ENCODE measurements around the gene SELENOS.
"Not testable (repeated sequence)": the region's sequence is repeated elsewhere in the genome, so short reads cannot be mapped to it uniquely, and the experiment has no call there.

The SELENOS gene

GRCh38 chr15:101309436-101310160, 32.3 kb upstream of the SELENOS start:
- DNase-seq: no peak

- DNase-seq: no peak
These were observed 31.5 kb upstream of the SELENOS start for GRCh38 chr15:101308604-101309435.

DNA sequence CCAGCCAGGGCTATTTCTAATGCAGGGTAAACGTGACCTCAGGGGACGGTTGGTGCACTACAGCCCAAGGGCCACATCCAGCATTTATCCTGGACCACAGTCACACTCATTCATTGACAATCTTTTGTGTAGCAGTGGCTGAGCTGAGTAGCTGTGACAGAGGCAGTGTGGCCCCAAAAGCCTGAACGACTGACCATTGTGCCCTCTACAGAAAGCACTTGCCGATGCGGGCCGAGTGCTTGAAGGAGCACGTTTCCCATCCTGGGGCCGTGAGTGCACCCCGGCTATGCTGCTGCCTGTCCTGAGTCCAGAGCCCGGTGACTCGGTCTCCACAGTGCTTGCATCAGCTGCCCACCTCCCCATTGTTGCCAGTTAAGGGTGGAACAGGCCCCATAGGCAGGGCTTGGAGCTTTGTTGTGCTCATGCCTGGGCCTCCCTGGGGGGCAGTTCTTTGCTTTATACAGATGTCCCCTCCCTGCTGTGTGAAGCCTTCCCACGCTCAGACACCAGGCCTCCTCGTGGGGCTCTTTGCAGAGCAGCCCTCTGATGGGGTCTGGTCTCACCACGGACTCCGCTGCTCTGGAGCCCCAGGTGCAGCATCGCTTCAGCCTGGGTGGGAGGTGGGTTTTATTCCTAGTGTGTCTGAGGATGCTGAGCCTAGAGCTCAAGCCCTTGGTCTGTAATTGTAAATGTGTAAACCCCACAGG, 30.8 kb upstream of the SELENOS start:
- no peak for DNase-seq

DNA sequence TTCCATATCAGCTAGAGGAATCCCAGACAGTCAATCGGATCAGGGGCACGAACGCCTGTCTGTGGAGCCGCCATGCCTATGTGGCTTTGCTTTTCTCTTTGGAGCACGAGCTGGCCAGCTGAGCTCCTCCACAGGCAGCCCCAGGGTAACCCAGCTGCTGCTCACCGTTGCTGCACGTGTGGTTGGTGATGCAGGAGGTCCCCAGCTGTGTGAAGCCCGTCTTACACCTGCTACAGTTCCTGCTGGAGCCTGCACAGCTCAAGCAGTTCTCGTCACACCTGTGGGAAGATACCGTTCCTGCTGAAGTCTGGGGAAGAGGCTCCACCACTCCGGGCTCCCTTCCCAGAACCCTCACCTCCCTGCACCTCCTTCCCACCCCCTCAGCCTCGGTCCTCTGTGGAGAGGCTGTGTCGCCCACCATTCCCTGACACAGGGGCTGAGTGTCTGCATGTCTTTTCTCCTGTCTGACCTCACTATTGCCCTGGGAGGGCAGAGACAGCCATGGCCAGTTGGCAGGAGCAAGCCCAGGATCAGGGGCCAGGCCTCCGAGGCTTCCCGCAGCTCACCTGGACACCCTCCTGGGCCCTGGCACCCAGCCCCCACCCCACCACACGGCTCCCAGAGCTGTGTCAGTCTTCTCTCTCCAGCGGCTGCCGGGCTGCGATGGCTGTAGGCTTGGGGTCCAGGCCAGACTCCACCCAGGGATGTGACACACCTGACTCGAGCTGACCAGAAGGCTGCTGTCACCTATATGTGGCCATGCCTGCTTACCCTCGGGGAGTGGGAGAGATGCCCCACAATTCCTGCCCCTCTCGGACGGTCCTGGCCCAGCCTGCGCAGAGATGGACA, 30.0 kb upstream of the SELENOS start:
- DNase-seq: no peak

GRCh38 chr15:101306341-101307047, 29.2 kb upstream of the SELENOS start:
- DNase-seq: no peak

GRCh38 chr15:101305820-101306255, 28.6 kb upstream of the SELENOS start:
- DNase-seq: no peak

GRCh38 chr15:101303408-101303807, 26.1 kb upstream of the SELENOS start:
- no peak for DNase-seq

GRCh38 chr15:101296418-101297405, 19.4 kb upstream of the SELENOS start:
- no peak for DNase-seq

DNA sequence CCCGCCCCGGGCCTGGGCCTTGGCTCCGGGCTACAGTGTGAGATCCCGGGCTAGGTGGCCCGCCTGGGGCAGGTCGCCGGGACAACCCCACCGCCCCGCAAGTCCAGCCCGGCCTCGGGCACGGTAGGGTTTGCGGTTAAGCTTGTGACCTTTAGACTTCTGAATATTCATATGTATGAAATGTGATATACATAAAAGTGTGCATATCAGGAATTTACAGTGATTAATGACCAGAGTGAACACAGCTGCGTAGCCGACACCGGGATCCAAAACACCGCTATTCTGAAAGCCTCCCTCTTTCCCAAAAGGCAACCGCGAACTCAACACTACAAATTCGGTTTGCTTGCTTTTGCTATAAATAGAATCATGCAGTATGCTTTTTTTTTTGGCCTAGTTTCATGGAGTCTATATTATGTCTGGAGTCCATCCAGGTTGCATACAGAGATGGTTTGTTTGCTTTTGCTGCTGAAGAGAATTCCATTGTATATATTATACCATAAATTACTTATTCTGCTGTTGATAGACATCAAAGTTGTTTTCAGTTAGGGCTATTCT, 18.4 kb upstream of the SELENOS start:
- DNase-seq: no peak

- DNase-seq: peak; percentile 99
These were observed 17.7 kb upstream of the SELENOS start, which contains the start of gene SNRPA1 for GRCh38 chr15:101294731-101295606. SNRPA1 (minus strand) TSS chr15:101295248; CDS start chr15:101295178, 70 bp downstream.

DNA sequence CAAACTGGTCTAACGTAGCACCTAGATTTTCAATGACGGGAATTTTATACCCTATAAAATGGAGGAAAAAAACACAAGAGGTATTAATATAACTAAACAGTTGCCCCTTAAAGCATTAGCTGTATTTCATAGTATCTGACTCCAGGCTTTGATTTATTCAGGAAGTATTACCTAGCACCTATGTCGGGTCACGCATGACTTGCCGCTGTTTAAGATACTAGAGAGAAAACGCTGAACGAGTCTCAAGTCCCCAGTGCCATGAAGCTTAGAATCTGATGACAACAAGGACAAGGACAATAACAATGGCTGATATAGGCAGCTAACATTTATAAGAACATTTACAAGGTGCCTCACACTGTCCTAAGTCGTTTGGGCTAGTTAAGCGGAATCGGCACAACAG, 15.8 kb upstream of the SELENOS start:
- DNase-seq: no peak

DNA sequence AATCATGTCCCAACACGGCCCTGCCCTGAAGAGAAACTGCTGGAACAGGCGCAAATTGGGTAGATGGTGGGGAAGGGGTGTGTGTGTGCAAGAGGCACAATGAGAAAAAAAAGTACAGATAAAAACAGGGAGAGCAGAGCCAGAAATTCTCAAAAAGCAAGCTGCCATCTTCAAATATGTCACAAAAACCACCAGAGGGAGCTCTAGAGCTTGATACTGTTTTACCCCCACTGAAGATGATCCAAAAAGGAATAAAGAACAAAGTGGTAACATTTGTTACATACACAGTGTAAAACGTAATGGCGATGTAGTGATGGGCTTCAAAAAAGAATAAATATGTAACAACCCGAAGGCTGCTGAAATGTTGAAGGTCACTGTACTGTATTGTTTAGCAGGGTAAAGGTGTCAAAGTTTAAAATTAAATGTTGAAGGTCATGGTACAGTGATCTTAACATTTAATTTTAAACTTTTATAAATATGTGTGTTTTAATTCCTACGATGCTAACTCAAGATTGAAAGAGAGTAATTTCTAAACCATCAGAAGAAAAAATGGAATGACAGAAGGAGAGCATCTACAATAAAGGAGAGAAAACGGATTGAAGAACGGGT, 11.7 kb upstream of the SELENOS start:
- DNase-seq: no peak

GRCh38 chr15:101287342-101287741, 10.1 kb upstream of the SELENOS start:
- DNase-seq: not testable (repeated sequence)

- DNase-seq: no peak
These were observed 9.3 kb upstream of the SELENOS start for GRCh38 chr15:101286471-101287114.

- DNase-seq: no peak
These were observed 6.6 kb upstream of the SELENOS start for GRCh38 chr15:101283931-101284330.

DNA sequence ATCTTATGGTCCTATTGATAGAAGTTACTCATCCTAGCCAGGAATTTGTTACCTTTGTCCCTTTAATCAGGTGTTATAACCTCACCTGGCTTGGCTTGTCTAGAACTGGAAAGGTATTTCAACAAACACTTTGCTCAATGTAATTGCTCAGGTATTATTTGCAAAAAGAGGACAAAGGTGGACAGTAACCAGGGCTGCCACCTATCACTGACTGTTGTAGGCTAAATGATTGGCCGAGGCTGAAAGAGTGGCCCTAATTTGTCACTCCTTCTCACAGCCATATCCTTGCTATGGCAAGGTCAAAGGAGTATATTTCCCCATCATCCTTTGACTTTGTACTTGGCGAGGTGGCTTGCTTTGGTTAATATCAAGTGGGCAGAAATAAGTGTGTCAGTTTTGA, 2.7 kb upstream of the SELENOS start:
- DNase-seq: no peak

DNA sequence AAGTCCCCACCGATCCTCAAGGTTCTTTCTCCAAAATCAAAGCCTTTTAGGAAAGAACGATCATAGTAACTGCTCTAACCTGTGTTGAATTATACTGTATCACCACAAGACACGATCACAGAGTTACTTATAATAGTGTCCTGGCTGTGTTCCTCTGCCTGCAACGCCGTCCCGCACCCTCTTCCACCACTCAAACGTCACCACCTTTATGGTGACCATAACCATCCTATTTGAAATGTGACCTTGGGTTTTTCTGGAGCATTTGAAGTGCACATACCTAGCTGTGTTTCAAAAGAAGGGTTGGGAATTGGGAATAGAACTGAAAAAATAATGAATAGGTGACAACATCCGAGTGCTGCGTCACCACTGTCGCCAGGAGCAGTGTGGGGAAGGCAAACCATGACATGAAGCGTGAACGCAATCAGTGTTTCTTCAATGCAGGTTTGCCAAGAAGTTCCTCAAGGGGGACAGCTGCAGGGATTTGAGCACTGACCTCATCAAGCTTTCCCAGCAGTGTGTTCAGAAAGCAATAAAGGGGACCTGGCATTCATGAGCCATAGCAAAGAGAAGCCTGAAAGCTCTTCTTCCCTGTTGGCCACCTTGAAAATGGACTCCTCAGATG, 769 bp upstream of the SELENOS start:
- no peak for DNase-seq
